Measurements from ENCODE around the gene FFAR4.
A peak's percentile ranks its signal among the peaks of the same experiment; 100 is the strongest.

Gene FFAR4

DNA sequence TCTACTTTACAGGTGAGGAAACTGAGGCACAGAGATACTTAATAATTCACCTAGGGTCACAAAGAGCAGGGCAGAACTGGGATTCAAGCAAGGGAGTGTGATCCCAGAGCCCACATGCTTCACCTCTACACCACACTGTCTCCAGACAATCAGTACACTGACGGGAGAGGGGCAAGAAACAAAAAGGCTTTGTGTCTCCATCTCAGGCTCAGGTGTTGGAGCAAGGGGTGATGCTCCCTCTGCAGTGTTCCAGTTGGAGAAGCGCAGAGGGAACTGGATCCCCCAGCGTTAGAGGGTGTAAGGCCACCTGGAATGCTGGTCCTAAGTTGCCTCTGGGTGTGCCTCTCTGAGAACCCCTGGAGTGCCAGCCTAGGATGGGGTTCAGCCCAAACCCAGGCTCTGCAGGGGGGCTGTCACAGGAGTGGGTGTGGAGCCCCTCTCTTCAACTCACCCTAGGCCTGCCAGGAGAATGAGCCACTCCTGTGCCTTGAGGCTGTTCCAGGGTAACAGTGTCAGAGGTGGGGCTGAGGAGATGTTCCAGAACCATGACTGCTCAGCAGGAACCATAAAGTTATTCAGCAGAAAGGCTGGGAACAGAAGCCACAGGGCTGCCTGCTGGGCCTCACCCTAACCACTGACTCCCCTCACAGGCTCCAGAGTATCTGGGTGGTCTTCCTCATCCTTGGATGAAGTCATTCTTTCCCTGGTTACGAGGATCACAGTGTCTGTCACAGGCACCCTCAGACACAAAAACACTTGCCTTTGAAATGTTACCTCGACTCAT lies 29.1 kb downstream of the FFAR4 start:
- DNase-seq = no peak
- intact Hi-C loops (cut with DNase I) = no loop called here

DNA sequence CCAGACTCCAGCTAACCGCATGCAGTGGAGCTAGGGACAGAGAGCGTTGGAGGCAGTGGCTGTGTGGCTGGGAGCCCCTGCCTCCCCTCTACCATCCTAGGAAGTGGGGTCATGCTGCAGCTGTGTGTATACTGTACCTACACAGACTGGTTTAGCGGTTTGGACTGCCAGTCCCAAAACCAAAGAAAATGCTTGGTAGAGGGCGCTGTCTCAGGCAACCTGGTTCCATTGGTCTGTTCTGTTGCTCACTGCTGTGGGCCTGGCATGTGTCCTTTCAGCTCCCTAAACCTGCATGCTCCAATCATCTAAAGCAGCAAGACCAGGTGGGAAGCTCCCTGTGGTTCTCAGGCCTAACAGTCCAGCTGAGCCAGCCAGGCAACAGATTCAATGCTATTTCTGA lies 30.1 kb downstream of the FFAR4 start:
- DNase-seq = no peak
- intact Hi-C loops (cut with DNase I) = no loop called here

DNA sequence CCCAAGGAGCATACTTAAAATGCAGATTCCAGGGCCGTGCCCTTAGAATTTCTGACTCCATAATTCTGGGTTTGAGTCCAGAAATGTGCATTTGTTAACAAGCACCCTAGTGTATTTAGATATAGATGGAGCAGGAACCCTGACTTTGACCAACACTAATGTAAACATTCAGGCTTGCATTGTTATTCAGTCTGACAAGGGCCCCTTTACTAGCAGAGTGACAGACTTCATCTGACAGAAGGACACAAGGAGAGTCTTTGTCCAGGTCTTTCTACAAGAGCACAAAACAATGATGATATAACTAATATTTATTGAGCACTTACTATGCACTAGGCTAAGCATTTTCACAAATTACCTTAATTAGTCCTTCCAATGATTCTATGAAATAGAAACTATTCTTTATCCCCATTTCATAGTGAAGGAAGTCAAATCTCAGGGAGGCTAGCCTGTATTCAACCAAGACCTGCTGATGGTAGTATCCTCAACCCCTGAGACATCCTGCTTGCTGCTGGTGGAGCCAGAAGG lies 30.7 kb downstream of the FFAR4 start:
- intact Hi-C loops (cut with DNase I) = no loop called here
- DNase-seq = no peak

DNA sequence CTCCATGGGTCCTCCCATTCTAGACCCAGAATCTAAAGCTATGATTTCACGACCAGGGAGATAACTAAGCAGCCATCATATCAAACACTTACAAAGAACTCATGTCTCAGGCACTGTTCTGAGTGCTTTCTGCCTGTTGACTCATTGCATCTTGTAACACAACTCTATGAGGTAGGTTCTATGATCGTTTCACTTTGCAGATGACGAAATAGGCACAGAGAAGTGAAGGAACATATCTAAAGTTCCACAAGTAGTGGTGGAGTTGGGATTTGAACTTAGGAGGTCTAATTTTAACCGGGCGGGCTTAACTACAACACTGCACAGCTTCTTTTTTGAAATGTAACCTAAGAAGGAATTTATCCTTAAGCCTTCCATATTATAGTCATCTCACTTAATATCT lies 31.7 kb downstream of the FFAR4 start:
- intact Hi-C loops (cut with DNase I) = no loop called here
- DNase-seq = no peak

DNA sequence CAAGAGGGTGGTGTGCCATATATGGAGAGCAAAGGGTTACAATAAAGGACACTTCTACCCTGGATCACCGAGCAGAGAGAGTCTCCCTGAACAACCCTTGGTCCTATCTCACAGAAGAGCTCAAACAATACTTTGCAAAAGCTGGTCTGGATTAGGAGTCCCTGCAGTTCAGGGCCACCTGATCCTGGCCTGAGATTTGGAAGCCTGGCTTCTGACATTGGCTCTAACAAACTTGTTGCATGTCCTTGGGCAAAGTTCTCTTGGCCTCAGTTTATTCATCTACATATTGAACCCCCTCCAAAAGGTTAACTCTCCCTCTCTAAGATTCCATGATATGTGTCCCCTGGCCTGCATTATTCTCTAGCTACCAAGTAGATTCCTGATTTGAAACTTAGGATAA lies 32.9 kb downstream of the FFAR4 start:
- no peak for DNase-seq
- intact Hi-C loops (cut with DNase I) = no loop called here

DNA sequence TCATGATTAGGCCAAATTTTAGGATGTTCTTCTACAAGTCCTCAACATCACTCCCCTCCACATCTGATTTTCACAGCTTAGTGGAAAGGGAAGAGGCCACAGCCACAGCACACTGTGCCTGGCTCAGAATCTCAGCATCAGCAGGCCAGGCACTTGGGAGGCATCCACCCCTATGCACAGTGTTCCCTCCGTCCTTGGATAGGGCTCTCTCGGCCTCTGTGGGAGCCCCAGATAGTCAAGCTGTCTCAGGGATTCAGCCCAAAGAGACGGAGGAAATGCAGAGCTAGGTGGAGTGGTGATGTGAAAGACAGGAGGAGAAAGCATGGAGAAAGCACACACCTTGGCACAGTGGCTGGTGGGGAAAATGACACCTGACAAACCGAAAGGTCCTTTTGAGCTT lies 33.3 kb downstream of the FFAR4 start:
- DNase-seq = no peak
- intact Hi-C loops (cut with DNase I) = no loop called here

DNA sequence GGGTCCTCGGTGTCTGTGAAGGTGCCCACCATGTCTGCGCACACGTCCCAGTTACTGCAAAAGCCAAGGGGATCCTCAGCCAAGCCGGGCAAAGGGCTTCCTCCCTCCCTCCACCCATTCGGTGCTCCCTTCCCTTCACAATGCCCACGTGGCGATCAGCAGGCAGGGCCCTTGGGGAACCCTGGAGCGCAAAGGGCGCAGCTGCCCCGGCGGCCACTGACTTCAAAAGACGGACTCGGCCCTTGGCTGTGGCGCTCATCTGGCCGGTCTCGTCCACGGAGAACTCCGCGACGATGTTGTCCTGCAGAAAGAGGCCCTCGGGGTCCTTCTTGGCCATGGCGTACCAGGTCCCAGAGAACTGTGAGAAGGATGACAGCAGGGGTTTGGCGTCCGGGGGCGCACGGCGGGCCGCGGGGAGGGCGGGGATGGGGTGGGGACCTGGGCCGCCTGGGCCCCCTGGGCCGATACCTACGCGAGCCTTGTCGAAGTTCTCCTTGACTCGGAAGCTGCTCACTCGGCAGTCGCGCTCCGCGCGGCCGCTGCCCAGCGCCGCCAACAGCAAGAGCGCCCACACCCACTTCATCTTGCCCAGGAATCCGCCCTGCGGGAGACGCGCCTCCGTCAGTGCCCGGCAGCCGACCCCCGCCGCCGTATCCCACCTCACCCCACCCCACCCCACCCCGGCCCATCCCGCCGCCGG lies 34.1 kb downstream of the FFAR4 start:
- peak in 6 of 42 donors; percentile 4 to 46 (median 20) for DNase-seq
- intact Hi-C loops (cut with DNase I) = no loop called here

DNA sequence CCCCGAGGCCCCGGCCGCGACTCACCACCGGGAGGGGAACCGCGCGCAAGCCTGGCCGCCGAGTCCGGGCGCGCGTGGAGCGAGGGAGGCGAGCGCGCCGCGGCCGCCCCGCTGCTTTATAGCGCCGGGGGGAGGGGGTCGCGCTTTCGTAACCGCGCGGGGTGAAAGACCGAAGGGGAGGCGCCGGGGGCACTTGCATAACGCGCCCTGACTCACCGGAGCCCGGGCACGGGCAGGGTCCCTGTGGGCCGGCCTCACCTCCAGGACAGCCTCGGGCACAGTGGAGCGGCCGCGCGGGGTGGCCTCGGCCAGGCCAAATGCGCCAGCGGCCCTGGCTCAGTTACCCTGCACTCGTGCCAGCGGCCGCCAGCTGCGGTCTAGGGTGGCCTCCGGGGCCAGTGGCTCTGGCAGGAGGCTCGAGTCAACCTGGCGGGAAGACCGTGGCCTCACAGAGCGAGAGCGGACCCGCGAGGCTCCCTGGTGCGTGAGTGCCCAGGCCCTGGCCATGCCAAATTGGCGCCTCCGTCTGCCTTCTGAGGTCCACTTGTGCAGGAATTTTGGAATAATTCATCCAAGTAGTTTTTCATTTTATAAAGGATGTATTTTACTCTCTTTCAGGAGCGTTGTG lies 34.8 kb downstream of the FFAR4 start, which contains the start of gene RBP4:
Gene RBP4 (minus strand): TSS at position 90 of the 628 bp plus-strand sequence. CDS start 207 bp downstream, outside the sequence.
- DNase-seq = peak in 34 of 42 donors; percentile 6 to 69 (median 40)
- intact Hi-C loops (cut with DNase I) = no loop called here

DNA sequence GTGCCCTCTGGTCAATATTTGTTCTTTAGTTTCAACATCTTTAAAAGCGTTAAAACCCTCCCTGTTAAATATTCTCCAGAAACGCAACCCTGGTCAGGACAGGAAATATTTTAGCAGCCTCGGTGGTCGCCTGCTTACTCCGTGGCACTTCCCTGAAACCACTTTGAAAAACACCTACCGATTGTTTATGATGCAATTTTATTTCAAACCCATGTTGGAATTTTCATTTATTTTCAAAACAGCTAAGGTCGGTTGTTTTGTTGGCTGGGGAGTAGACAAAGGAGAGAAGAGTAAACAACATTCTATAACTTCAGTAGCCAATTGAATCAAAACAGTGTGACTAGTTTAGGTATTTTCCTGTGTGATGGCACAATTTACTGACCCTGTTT lies 35.3 kb downstream of the FFAR4 start:
- intact Hi-C loops (cut with DNase I) = no loop called here

DNA sequence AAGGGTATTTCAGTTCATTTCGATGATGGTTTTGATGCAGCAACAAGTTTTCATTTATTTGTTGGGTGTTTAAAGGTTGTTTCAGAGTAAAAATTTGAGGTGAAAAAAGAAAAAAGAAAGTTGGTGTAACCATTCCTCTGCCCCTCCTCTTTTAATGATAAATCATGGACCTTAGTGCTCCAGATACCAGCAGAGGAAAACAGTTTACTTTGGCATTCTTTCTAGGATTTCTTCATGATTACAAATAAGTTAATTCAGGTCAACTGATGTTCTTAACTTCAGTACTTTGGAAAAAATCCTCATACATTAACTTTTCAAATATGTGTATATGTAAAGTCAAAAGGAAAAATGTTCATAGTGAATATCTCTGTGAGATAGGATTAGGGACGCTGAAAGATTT lies 36.6 kb downstream of the FFAR4 start:
- intact Hi-C loops (cut with DNase I) = no loop called here
- DNase-seq = no peak

More for the DNA sequence above, 35.3 kb downstream of the FFAR4 start:
- DNase-seq = no peak

DNA sequence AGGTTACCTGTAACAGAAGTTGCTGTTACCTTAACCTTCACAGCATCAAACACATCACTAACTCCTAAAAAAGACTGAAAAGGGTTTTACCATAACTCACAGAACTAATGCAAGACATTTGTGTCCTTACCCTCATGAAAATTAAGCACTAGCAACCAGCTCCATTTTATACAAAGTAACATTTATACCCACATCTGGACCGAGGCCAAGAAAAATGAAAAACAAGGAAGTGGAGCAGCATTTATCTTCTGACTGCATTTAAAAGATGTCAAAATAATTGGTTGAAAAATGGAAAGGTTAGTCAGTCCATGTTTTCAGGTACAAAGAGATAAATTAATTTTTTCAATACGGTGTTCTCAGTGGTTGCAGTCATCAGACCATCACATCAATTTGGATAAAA lies 37.7 kb downstream of the FFAR4 start:
- intact Hi-C loops (cut with DNase I) = no loop called here
- no peak for DNase-seq

DNA sequence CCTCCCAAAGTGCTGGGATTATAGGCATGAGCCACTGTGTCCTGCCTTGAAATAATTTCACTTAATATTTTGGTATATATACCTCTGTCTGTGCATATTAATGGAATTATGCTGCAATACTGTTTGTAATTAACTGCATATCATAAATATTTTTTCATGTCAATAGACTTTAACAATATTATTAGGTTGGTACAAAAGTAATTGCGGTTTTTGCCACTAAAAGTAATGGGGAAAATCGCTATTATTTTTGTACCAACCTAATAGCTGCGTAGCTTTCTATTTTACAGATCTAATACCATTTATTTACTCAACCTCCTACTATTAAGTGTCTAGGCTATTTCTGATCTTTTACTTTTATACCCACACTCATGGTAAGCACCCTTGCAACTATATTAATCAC lies 42.0 kb downstream of the FFAR4 start:
- DNase-seq = no peak
- intact Hi-C loops (cut with DNase I) = no loop called here

DNA sequence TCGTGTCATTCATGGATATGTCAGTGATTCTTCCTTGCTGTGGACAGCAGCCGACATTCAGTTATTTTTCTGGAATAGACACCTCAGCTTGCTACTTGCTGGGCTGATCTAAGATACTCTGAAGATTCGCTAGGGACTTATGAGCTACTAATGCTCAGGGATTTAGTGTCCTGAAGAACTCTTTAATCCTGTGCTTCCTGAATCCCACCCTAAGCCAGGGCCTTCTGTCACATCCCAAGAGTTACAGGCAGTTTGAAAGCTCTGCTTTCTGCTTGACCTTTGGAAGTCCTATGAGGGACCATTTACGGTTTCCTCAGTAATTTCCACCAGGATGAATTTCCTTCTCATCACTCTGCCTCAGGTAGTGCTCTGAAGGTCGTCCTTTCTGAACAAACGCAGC lies 45.8 kb downstream of the FFAR4 start, which contains the start of gene PDE6C:
Gene PDE6C (plus strand): TSS at position 227 of the 400 bp plus-strand sequence. CDS start 189 bp downstream, outside the sequence.
- intact Hi-C loops (cut with DNase I) = no loop called here
- no peak for DNase-seq

DNA sequence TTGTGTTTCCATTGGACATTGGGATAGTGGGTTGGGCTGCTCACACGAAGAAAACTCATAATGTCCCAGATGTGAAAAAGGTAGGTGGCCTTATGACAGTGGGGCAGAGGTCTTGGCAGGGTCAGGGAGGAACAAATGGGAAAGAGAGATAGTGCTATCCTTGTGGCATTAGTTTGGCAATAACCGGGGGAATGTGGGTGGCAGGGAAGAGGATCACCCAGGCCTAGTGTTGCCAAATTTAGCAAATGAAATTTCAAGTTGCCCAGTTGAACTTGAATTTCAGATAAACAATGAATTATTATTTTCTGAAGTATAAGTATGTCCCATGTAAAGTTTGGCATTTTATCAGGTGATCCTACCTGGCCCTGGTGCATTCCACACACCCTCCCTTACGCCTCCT lies 46.7 kb downstream of the FFAR4 start:
- DNase-seq = no peak
- intact Hi-C loops (cut with DNase I) = no loop called here

DNA sequence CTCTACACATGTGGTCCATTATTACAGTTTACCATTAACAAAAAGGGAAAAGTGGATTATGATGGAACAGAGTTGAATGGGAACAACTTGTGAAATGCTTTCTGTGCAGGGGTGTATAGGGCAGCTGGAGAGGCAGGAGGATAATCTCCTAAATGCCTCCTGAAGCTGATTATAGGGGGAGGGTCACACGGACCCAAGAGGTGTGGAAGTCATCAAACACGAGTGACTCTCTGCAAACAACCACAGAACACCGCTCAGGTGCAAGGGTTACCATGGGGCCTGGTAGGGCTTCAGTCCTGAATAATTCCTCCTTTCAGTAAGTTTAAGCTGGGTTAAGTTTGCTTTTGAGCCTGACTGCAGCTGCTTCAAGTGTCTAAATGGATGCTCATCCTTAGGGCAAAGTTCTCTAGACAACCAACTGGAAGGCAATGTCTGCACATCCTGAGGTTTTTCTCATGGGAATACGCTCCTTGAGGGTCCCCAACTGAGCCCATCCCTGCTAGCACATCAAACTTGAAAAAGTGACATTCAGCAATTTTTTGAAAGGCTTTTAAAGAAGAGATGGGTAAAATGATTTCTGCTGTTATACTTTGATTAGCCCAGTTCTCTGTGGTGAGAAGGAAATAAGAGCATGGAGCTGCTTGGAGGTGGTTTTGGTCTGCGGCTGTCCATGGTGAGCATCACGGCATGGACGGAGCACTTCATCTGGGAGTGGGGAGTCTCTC lies 47.8 kb downstream of the FFAR4 start:
- DNase-seq = no peak
- intact Hi-C loops (cut with DNase I) = no loop called here

DNA sequence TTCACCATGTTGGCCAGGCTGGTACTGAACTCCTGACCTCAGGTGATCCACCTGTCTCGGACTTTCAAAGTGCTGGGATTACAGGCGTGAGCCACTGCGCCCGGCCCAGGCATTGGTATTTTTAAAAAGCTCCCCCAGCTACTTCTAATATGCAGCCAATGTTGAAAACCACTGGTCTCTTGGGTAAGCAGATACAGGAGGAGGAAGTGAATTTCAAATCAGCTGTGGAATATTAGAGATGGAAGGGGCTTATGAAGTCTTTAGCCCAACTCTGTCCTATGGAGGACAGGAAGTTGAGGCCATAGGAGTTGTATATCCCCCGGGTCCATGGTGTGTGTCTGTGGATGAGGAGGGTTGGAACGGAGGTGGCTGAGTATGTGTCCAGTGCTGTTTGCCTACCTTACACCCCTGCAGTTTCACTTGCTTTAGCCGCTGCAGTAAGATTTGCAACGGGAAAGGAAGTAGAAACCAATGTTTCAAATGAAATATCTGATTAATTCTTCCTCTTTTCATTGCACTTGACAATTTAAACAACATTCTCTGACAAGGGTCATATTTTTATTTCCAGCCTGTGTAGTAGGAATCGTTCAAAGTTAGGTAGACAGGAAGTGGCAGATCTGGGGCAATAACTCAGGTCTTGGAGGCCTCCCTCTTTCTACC lies 49.2 kb downstream of the FFAR4 start:
- no peak for DNase-seq
- intact Hi-C loops (cut with DNase I) = no loop called here

DNA sequence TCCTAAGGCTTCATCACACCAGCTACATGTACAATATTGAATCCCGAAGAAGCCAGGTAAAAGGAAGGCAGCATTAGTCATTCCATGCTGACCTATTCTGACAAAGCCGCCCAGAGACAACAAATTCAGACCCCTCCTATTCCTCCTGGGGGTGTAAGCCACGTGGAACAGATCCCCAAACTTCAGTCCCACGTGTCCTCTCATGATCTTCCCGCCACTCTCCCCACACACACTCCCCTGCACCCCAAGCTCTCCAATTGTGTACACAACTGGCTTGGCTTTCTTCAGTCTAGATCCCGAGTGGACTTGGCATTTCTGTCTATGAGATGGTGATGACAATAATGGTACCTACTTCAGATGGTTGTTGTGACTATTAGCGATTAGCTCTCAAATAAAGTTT lies 54.5 kb downstream of the FFAR4 start:
- intact Hi-C loops (cut with DNase I) = no loop called here
- DNase-seq = no peak

DNA sequence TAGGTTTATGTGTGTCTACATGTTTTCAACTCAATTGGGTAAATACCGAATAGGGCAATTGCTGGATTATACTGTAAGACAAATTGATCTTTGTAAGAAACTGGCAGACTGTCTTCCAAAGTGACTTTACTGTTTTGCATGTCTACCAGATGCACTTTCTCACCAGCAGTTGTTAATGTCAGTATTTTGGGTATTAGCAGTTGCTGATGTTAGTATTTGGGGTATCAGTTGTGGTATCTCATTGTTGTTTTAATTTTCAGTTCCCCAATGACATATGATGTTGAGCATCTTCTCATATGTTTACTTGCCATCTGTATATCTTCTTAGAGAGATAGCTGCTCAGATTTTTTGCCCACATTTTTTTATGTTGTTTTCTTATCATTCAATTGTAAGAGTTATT lies 56.5 kb downstream of the FFAR4 start:
- DNase-seq = no peak
- intact Hi-C loops (cut with DNase I) = no loop called here

DNA sequence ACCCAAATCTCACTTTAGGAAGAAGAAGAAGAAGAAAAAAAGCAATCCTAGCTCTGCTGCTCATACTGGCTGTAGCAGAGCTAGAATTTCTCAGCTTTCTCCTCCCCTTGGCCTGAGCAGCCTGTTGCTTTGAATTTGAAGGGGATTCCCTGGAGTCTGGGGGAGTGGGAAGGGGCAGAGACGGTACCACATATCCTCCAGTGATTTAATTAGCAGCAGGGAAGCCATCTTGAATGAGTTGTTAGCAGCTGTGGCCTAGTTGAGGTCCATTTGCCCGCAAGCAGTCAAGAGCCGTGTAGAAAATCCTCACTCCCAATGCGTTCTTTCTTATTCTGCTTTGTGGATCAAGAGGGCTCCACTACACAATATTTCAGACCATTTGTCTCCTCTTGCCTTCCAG lies 62.4 kb downstream of the FFAR4 start:
- no peak for DNase-seq
- intact Hi-C loops (cut with DNase I) = no loop called here

All from head of caudate nucleus (tissue), 42 donors.